ENCODE data around the gene GH2. TPM values are rescaled to one million over a fixed set of nuclear protein-coding genes. Genes with fewer than 3 reads are reported as not detected.
"Not testable (repeated sequence)": the region's sequence is repeated elsewhere in the genome, so short reads cannot be mapped to it uniquely, and the experiment has no call there.

GH2 gene
- total RNA-seq, 4 donors from 2014 or later: not detected

DNA sequence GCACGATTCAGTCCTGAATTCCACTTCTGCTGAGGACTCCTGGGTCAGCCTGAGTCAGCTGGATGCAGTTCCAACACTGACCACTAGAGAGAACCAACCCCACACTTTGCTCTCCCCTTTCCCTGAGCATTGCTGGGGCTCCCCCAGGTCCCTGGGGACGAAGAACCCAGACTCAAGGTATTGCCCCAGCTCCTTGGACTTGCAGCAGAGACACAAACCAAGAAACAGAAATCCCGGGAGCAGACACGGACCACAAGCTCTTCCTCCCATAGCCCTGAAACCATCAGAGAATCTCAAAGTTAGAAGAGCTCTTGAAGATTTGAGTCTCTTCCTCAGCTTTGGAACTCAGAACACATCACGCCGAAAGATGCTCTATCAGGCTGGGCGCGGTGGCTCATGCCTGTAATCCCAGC, 37.6 kb upstream of the GH2 start:
- H3K9me3 ChIP-seq: no peaks in the 10 kb centered on the region
- intact Hi-C loops (cut with DNase I; ENCODE audit: low total_unique reads): loop anchor here (10.0 kb wide), 1 partner anchor 215 kb away; the partner anchor contains the start of gene ERN1
- H3K27me3 ChIP-seq: no peaks in the 10 kb centered on the region
- no peak overlapping the region for H3K4me3 ChIP-seq
- no peaks in the 10 kb centered on the region for H3K36me3 ChIP-seq
- no peak overlapping the region for H3K27ac ChIP-seq
- no peak for TF ChIP-seq POLR2A (IDR thresholded peaks at IDR 0.05)
- TF ChIP-seq, protein P1, sequence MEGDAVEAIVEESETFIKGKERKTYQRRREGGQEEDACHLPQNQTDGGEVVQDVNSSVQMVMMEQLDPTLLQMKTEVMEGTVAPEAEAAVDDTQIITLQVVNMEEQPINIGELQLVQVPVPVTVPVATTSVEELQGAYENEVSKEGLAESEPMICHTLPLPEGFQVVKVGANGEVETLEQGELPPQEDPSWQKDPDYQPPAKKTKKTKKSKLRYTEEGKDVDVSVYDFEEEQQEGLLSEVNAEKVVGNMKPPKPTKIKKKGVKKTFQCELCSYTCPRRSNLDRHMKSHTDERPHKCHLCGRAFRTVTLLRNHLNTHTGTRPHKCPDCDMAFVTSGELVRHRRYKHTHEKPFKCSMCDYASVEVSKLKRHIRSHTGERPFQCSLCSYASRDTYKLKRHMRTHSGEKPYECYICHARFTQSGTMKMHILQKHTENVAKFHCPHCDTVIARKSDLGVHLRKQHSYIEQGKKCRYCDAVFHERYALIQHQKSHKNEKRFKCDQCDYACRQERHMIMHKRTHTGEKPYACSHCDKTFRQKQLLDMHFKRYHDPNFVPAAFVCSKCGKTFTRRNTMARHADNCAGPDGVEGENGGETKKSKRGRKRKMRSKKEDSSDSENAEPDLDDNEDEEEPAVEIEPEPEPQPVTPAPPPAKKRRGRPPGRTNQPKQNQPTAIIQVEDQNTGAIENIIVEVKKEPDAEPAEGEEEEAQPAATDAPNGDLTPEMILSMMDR (IDR thresholded peaks at IDR 0.05): peak; percentile 77 to 91 (median 84)
- DNase-seq: peak; percentile 41
- no peaks in the 10 kb centered on the region for H3K4me1 ChIP-seq

DNA sequence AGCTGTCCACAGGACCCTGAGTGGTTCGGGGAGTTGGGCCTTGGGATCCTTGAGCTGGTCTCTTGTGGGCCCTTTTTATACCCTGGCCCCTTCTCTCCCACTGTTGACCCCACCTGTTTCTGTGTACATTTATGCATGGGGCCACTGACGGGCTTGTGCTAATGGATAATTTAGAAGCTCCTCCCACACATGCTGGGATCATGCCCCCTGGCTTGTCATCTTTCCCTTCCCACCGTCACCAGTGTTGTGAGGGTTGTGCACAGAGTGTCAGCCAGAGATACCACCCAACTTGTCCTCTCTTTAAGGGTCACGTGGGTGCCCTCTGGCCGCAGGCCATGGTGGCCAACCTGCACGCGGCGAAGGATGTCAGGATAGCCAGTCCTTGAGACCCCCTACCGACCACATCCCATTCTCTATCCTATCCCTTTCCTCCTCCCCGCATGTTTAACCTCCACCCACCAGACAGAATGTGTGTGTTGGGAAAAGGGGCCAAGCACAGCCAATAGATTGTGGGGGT, 37.1 kb upstream of the GH2 start, which contains the start of gene GH1:
TSS of gene GH1 (minus strand) at position 51 of the 517 bp plus-strand sequence. CDS start 63 bp downstream, outside the sequence.
- intact Hi-C loops (cut with DNase I; ENCODE audit: low total_unique reads): loop anchor here (10.0 kb wide), 1 partner anchor 216 kb away; the partner anchor contains the start of gene ERN1
- not testable (repeated sequence) for H3K36me3 ChIP-seq, H3K4me1 ChIP-seq, H3K4me3 ChIP-seq, DNase-seq, H3K27ac ChIP-seq, H3K27me3 ChIP-seq, H3K9me3 ChIP-seq

DNA sequence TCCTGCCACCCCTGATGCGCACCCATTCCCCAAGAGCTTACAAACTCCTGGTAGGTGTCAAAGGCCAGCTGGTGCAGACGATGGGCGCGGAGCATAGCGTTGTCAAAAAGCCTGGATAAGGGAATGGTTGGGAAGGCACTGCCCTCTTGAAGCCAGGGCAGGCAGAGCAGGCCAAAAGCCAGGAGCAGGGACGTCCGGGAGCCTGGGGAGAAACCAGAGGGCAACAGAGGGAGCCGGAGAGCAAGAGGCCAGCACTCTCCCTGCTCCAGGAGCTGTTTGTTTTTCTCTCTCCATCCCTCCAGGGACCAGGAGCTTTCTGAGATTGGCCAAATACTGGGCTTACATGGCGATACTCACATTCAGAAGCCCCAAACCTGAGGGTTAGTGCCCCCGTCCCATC, 36.6 kb upstream of the GH2 start:
- Histone ChIP-seq H3K4me1 (no peaks in the 10 kb centered on the region), H3K36me3 (no peaks in the 10 kb centered on the region), H3K4me3 (no peak overlapping the region), H3K27ac (no peak overlapping the region), H3K9me3 (no peaks in the 10 kb centered on the region), H3K27me3 (no peaks in the 10 kb centered on the region)
- TF ChIP-seq, protein P1 (IDR thresholded peaks at IDR 0.05): no peak
- TF ChIP-seq POLR2A (IDR thresholded peaks at IDR 0.05): no peak
- intact Hi-C loops (cut with DNase I; ENCODE audit: low total_unique reads): loop anchor here (10.0 kb wide), 1 partner anchor 216 kb away; the partner anchor contains the start of gene ERN1
- no peak for DNase-seq

DNA sequence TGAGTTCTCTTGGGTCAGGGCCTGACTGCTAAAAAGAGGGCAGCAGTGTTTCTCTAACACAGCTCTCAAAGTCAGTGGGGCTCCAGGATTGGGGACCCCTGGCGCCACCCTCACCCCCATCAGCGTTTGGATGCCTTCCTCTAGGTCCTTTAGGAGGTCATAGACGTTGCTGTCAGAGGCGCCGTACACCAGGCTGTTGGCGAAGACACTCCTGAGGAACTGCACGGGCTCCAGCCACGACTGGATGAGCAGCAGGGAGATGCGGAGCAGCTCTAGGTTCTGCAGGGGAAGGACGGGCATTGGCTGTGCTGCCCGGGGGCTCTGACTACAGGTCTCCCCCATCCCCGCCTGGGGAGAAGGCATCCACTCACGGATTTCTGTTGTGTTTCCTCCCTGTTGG, 35.9 kb upstream of the GH2 start:
- Histone ChIP-seq H3K27ac (no peak overlapping the region), H3K36me3 (no peaks in the 10 kb centered on the region), H3K4me1 (no peaks in the 10 kb centered on the region), H3K9me3 (no peaks in the 10 kb centered on the region), H3K27me3 (no peaks in the 10 kb centered on the region), H3K4me3 (no peak overlapping the region)
- no peak for TF ChIP-seq POLR2A (IDR thresholded peaks at IDR 0.05)
- TF ChIP-seq, protein P1 (IDR thresholded peaks at IDR 0.05): no peak
- intact Hi-C loops (cut with DNase I; ENCODE audit: low total_unique reads): loop anchor here (10.0 kb wide), 1 partner anchor 217 kb away; the partner anchor contains the start of gene ERN1
- DNase-seq: no peak

DNA sequence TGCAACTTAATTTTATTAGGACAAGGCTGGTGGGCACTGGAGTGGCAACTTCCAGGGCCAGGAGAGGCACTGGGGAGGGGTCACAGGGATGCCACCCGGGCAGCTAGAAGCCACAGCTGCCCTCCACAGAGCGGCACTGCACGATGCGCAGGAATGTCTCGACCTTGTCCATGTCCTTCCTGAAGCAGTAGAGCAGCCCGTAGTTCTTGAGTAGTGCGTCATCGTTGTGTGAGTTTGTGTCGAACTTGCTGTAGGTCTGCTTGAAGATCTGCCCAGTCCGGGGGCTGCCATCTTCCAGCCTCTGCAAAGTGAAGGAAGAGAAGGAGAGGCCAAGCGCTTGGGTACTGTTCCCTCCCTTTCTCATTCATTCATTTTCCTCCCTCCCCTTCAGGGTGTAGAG, 35.5 kb upstream of the GH2 start:
- H3K4me1 ChIP-seq, H3K4me3 ChIP-seq, H3K27ac ChIP-seq, H3K27me3 ChIP-seq, DNase-seq, H3K36me3 ChIP-seq, H3K9me3 ChIP-seq: not testable (repeated sequence)
- intact Hi-C loops (cut with DNase I; ENCODE audit: low total_unique reads): loop anchor here (10.0 kb wide), 1 partner anchor 218 kb away; the partner anchor contains the start of gene ERN1

DNA sequence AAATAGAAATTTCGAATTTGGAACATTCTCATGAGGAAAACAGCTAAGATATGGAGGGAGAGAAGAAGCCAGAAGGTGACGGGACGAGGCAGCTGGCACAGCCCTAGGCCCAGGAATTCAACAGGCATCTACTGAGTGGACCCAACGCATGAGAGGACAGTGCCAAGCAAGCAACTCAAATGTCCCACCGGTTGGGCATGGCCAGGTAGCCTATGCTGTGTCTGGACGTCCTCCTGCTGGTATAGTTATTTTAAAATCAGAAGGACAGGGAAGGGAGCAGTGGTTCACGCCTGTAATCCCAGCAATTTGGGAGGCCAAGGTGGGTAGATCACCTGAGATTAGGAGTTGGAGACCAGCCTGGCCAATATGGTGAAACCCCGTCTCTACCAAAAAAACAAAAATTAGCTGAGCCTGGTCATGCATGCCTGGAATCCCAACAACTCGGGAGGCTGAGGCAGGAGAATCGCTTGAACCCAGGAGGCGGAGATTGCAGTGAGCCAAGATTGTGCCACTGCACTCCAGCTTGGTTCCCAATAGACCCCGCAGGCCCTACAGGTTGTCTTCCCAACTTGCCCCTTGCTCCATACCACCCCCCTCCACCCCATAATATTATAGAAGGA, 34.9 kb upstream of the GH2 start:
- TF ChIP-seq, protein P1 (IDR thresholded peaks at IDR 0.05): no peak
- Histone ChIP-seq H3K36me3 (no peaks in the 10 kb centered on the region), H3K27me3 (no peaks in the 10 kb centered on the region), H3K4me1 (no peaks in the 10 kb centered on the region), H3K9me3 (no peaks in the 10 kb centered on the region), H3K27ac (no peak overlapping the region), H3K4me3 (no peak overlapping the region)
- DNase-seq: no peak
- intact Hi-C loops (cut with DNase I; ENCODE audit: low total_unique reads): loop anchor here (10.0 kb wide), 1 partner anchor 218 kb away; the partner anchor contains the start of gene ERN1

DNA sequence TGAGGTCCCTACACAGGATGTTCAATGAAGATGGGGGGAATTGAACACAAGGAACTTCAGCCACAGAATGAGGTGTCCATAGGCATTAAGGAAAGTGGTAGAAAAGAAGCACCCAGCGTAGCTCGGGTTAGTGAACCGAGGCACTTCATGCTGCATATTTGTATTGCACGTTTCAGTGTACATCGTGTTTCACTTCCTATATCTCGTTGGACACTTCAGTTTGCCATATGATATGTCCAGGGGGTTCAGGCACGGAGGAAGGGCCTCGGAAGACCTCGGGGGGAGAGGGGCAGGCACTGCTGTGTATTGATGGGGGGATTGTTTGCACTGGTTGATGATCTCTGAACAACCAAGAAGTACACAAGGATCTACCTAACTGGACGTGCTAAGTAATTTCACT, 34.0 kb upstream of the GH2 start:
- H3K27me3 ChIP-seq, DNase-seq, H3K9me3 ChIP-seq, H3K4me1 ChIP-seq, H3K4me3 ChIP-seq, H3K36me3 ChIP-seq, H3K27ac ChIP-seq: not testable (repeated sequence)
- intact Hi-C loops (cut with DNase I; ENCODE audit: low total_unique reads): loop anchor here (10.0 kb wide), 1 partner anchor 219 kb away; the partner anchor contains the start of gene ERN1
